Stimulated activated CD8-positive, alpha-beta memory T cell treated with anti-CD3 and anti-CD28 coated beads, Interleukin-4, amount 100 ng/mL, for 1 hour (primary cell): ENCODE results near the gene ZBTB45.
"Not testable (repeated sequence)": the region's sequence is repeated elsewhere in the genome, so short reads cannot be mapped to it uniquely, and the experiment has no call there.

Experiments
- DNase-seq, 2 donors: peaks; one replicate each; pipeline ENCODE4 v3.0.0-alpha.2; 2020; ENCODE audit warnings: low read depth in 2 of 2, low spot score in 1 of 2

The ZBTB45 gene

GRCh38 chr19:58476498-58477015, 43.1 kb downstream of the ZBTB45 start:
- DNase-seq: no peak

- peak; percentile 88 to 90 for DNase-seq
Observed at GRCh38 chr19:58475714-58476497, 43.7 kb downstream of the ZBTB45 start, which contains the start of gene ZNF446. Gene ZNF446 (plus strand): TSS chr19:58476352. CDS start chr19:58477219, 867 bp downstream.

GRCh38 chr19:58474997-58475713, 44.5 kb downstream of the ZBTB45 start:
- no peak for DNase-seq

- no peak for DNase-seq
Observed at GRCh38 chr19:58474291-58474996, 45.2 kb downstream of the ZBTB45 start.

- no peak for DNase-seq
Observed at GRCh38 chr19:58473775-58474174, 45.8 kb downstream of the ZBTB45 start.

GRCh38 chr19:58471736-58472135, 47.9 kb downstream of the ZBTB45 start:
- no peak for DNase-seq

GRCh38 chr19:58470837-58471543, 48.6 kb downstream of the ZBTB45 start:
- DNase-seq: not testable (repeated sequence)

GRCh38 chr19:58469241-58470013, 50.2 kb downstream of the ZBTB45 start:
- no peak for DNase-seq

- DNase-seq: no peak
Observed at GRCh38 chr19:58468216-58468839, 51.3 kb downstream of the ZBTB45 start.

GRCh38 chr19:58466760-58467589, 52.6 kb downstream of the ZBTB45 start, which contains the start of gene ZNF324:
Gene ZNF324 (plus strand): TSS chr19:58467080. CDS start chr19:58469186, 2,106 bp downstream.
- DNase-seq: peak; percentile 94 to 97

- DNase-seq: no peak
Observed at GRCh38 chr19:58466089-58466759, 53.4 kb downstream of the ZBTB45 start.
